HEK293T (cell line): ENCODE measurements around the gene EFCAB11.

ENCODE experiments used
- BHLHE40 ChIP-seq: fragments of 450-650 bp; IDR thresholded peaks from 2 replicates; pipeline ENCODE4 v1.6.1; 2016; ENCODE audit warnings: mild to moderate bottlenecking, moderate library complexity, borderline replicate concordance
- CTBP1 ChIP-seq: fragments of 450-650 bp; IDR thresholded peaks from 2 replicates; pipeline ENCODE4 v1.6.1; 2016; ENCODE audit warnings: borderline replicate concordance
- ELF4 ChIP-seq: fragments of 450-650 bp; IDR thresholded peaks from 2 replicates; pipeline ENCODE4 v1.6.1; 2017; ENCODE audit warnings: antibody characterized with exemption
- FOXA1 ChIP-seq: fragments of 450-650 bp; IDR thresholded peaks from 2 replicates; pipeline ENCODE4 v1.6.1; 2016; ENCODE audit warnings: mild to moderate bottlenecking
- FOXK2 ChIP-seq: fragments of 450-650 bp; IDR thresholded peaks from 2 replicates; pipeline ENCODE4 v1.6.1; 2016; ENCODE audit warnings: mild to moderate bottlenecking
- FOXM1 ChIP-seq: fragments of 450-650 bp; IDR thresholded peaks from 2 replicates; pipeline ENCODE4 v1.6.1; 2017; ENCODE audit warnings: mild to moderate bottlenecking, borderline replicate concordance
- L3MBTL2 ChIP-seq: fragments of 450-650 bp; conservative IDR thresholded peaks from 2 replicates; pipeline ENCODE4 v1.6.1; 2016; ENCODE audit warnings: mild to moderate bottlenecking
- LEF1 ChIP-seq: fragments of 450-650 bp; IDR thresholded peaks from 2 replicates; pipeline ENCODE4 v1.6.1; 2017; ENCODE audit warnings: mild to moderate bottlenecking, borderline replicate concordance
- PKNOX1 ChIP-seq: fragments of 450-650 bp; IDR thresholded peaks from 2 replicates; pipeline ENCODE4 v1.6.1; 2016
- SP1 ChIP-seq: fragments of 450-650 bp; IDR thresholded peaks from 2 replicates; pipeline ENCODE4 v1.6.1; 2017
- SUZ12 ChIP-seq: fragments of 450-650 bp; IDR thresholded peaks from 2 replicates; pipeline ENCODE4 v1.6.1; 2016; ENCODE audit warnings: mild to moderate bottlenecking
- TARDBP ChIP-seq: fragments of 450-650 bp; IDR thresholded peaks from 2 replicates; pipeline ENCODE4 v1.6.1; 2016

DNA sequence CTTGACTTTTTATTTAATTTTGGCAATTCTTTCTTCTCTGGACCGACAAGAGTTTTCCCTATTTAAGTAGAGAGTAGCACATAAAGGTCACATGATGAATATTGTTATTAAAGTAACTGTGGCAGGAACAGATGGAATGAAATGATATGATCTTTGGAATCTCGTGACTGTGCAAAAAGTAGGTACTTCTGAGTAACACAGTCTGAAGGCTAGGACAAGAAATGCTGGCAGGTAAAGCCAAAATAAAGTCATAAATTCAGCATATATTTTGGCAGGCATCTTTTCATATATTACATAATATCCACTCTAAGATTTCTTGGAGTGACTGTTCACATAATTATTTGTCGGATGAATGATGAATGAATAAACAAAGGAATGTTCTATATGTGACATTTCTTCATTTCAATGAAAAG, 121.4 kb downstream of the EFCAB11 start:
- no peak for TF ChIP-seq ELF4
- TF ChIP-seq L3MBTL2 = no peak
- no peak for TF ChIP-seq FOXM1
- TF ChIP-seq PKNOX1 = no peak
- no peak for TF ChIP-seq LEF1
- TF ChIP-seq SP1 = no peak
- no peak for TF ChIP-seq BHLHE40
- TF ChIP-seq FOXA1 = no peak
- no peak for TF ChIP-seq FOXK2
- no peak for TF ChIP-seq TARDBP
- TF ChIP-seq CTBP1 = no peak
- no peak for TF ChIP-seq SUZ12
